HCT116 (cell line): ENCODE measurements around the gene SCFD2.

ENCODE experiments used
- CBX3 ChIP-seq: IDR thresholded peaks from 2 replicates; pipeline ENCODE4 v1.6.1; 2012; ENCODE audit warnings: low read depth
- EGR1 ChIP-seq: IDR thresholded peaks from 2 replicates; pipeline ENCODE4 v1.6.1; 2012; ENCODE audit warnings: low read depth
- ELF1 ChIP-seq: IDR thresholded peaks from 2 replicates; pipeline ENCODE4 v1.6.1; 2012; ENCODE audit warnings: low read depth, borderline replicate concordance
- JUND ChIP-seq: IDR thresholded peaks from 2 replicates; pipeline ENCODE4 v1.6.1; 2012
- POLR2A ChIP-seq: IDR thresholded peaks from 2 replicates; pipeline ENCODE4 v1.7.0; 2011; ENCODE audit warnings: borderline replicate concordance; ENCODE audit not compliant: insufficient read depth, insufficient read length; ENCODE audit errors: extremely low read depth
- POLR2AphosphoS5 ChIP-seq: IDR thresholded peaks from 2 replicates; pipeline ENCODE4 v1.6.1; 2011; ENCODE audit warnings: mild to moderate bottlenecking, low read depth, low read length, moderate library complexity
- RAD21 ChIP-seq: IDR thresholded peaks from 2 replicates; pipeline ENCODE4 v1.6.1; 2012; ENCODE audit warnings: low read depth, mild to moderate bottlenecking
- SP1 ChIP-seq: IDR thresholded peaks from 2 replicates; pipeline ENCODE4 v1.6.1; 2012; ENCODE audit warnings: low read depth
- ZNF274 ChIP-seq: fragments of 200-500 bp; sonication (Bioruptor generic); IDR thresholded peaks from 2 replicates; pipeline ENCODE4 v1.6.1; 2014; ENCODE audit warnings: mild to moderate bottlenecking, low read depth, low read length, inconsistent platforms
- TF ChIP-seq, protein P1 (sequence below), 3 experiments: fragments of 200-600 bp in 1 of 3; sonication (generic) in 1 of 3; IDR thresholded peaks in 2 of 3; conservative IDR thresholded peaks in 1 of 3; 2 replicates each; pipeline ENCODE4 v1.5.1; 2012 to 2017; ENCODE audit warnings: low read depth in 2 of 3, low read length in 2 of 3, antibody characterized with exemption in 1 of 3, borderline replicate concordance in 1 of 3, control low read depth in 1 of 3, mild to moderate bottlenecking in 1 of 3, mixed read lengths in 1 of 3, mixed run types in 1 of 3, moderate library complexity in 1 of 3; ENCODE audit not compliant: insufficient read depth in 1 of 3
- TF ChIP-seq, protein P2 (sequence below): IDR thresholded peaks from 2 replicates; pipeline ENCODE4 v1.6.1; 2012

DNA sequence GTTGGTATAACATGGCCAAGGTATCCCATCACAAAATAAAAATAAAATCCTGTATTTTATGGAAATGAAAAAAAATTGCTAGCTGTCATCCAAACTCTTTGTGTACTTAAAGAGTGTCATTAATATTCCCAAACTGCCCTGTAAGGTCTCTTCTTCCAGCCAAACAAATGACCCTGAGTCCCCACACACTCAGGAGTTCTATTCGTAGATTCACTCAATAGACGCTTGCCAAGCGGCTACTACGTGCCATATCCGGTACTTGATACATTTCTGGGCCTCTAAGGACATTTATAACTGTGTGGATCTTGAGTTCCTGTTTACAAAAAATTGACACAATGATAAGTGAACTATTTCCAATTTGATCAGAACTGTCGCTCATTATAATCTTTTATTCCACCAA is 245.1 kb downstream of the SCFD2 start:
- TF ChIP-seq, protein P1, sequence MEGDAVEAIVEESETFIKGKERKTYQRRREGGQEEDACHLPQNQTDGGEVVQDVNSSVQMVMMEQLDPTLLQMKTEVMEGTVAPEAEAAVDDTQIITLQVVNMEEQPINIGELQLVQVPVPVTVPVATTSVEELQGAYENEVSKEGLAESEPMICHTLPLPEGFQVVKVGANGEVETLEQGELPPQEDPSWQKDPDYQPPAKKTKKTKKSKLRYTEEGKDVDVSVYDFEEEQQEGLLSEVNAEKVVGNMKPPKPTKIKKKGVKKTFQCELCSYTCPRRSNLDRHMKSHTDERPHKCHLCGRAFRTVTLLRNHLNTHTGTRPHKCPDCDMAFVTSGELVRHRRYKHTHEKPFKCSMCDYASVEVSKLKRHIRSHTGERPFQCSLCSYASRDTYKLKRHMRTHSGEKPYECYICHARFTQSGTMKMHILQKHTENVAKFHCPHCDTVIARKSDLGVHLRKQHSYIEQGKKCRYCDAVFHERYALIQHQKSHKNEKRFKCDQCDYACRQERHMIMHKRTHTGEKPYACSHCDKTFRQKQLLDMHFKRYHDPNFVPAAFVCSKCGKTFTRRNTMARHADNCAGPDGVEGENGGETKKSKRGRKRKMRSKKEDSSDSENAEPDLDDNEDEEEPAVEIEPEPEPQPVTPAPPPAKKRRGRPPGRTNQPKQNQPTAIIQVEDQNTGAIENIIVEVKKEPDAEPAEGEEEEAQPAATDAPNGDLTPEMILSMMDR (IDR thresholded peaks at IDR 0.05 in 2 of 3, conservative IDR thresholded peaks at IDR 0.05 in 1 of 3; ENCODE audit: borderline replicate concordance in 1 of 3, insufficient read depth in 1 of 3, low read depth in 2 of 3, low read length in 2 of 3), result no peak
- TF ChIP-seq JUND (no peak), POLR2AphosphoS5 (no peak), SP1 (no peak), POLR2A (no peak), EGR1 (no peak), ZNF274 (no peak), RAD21 (no peak), ELF1 (no peak), CBX3 (no peak)
- TF ChIP-seq, protein P2, sequence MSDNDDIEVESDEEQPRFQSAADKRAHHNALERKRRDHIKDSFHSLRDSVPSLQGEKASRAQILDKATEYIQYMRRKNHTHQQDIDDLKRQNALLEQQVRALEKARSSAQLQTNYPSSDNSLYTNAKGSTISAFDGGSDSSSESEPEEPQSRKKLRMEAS, result no peak
